ENCODE results near the gene NUCB1.

Gene NUCB1

DNA sequence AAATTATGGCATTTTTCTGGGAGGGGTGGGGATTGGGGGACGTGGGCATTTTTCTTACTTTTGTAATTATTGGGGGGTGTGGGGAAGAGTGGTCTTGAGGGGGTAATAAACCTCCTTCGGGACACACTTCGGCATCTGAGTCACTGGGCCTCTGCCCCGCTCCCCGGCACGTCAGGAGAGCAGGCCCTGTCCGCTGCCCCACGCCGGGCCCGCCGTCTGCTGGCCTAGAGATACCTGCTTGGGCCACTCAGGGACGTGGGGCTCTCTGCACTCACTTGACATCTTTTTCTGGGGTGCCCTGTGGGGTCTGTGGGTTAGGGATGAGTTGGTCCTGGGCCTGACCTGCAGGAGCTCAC, 61.5 kb downstream of the NUCB1 start:
- DNase-seq (ENCODE audit: low spot score in 2 of 2) = no peak
- in situ Hi-C loops (cut with MboI; ENCODE audit: low sequenced_read_pairs) = loop anchor here (10.0 kb wide), 1 partner anchor 317 kb away; the partner anchor contains the start of gene CA11
- Histone ChIP-seq H3K36me3 (replicated peaks) (peaks cover 15% of the 10 kb centered on the region), H3K9me3 (no peaks in the 10 kb centered on the region), H3K4me1 (peaks cover 16% of the 10 kb centered on the region), H3K27me3 (ENCODE audit: low read depth) (no peaks in the 10 kb centered on the region), H3K4me3 (no peak overlapping the region)

GRCh38 chr19:48962029-48962848, 62.1 kb downstream of the NUCB1 start:
- DNase-seq (ENCODE audit: low spot score in 2 of 2) = peak in 1 of 2 experiments; percentile 37
- Histone ChIP-seq H3K9me3 (no peaks in the 10 kb centered on the region), H3K27me3 (ENCODE audit: low read depth) (no peaks in the 10 kb centered on the region), H3K36me3 (replicated peaks) (peaks cover 20% of the 10 kb centered on the region), H3K4me1 (peaks cover 16% of the 10 kb centered on the region), H3K4me3 (no peak overlapping the region)
- in situ Hi-C loops (cut with MboI; ENCODE audit: low sequenced_read_pairs) = loop anchor here (10.0 kb wide), 1 partner anchor 317 kb away; the partner anchor contains the start of gene CA11

GRCh38 chr19:48962849-48963165, 62.7 kb downstream of the NUCB1 start:
- H3K36me3 ChIP-seq (replicated peaks) = peaks cover 23% of the 10 kb centered on the region
- peaks cover 16% of the 10 kb centered on the region for H3K4me1 ChIP-seq
- no peaks in the 10 kb centered on the region for H3K9me3 ChIP-seq
- H3K4me3 ChIP-seq = no peak overlapping the region
- H3K27me3 ChIP-seq (ENCODE audit: low read depth) = no peaks in the 10 kb centered on the region
- DNase-seq (ENCODE audit: low spot score in 2 of 2) = no peak
- in situ Hi-C loops (cut with MboI; ENCODE audit: low sequenced_read_pairs) = loop anchor here (10.0 kb wide), 1 partner anchor 318 kb away; the partner anchor contains the start of gene CA11

DNA sequence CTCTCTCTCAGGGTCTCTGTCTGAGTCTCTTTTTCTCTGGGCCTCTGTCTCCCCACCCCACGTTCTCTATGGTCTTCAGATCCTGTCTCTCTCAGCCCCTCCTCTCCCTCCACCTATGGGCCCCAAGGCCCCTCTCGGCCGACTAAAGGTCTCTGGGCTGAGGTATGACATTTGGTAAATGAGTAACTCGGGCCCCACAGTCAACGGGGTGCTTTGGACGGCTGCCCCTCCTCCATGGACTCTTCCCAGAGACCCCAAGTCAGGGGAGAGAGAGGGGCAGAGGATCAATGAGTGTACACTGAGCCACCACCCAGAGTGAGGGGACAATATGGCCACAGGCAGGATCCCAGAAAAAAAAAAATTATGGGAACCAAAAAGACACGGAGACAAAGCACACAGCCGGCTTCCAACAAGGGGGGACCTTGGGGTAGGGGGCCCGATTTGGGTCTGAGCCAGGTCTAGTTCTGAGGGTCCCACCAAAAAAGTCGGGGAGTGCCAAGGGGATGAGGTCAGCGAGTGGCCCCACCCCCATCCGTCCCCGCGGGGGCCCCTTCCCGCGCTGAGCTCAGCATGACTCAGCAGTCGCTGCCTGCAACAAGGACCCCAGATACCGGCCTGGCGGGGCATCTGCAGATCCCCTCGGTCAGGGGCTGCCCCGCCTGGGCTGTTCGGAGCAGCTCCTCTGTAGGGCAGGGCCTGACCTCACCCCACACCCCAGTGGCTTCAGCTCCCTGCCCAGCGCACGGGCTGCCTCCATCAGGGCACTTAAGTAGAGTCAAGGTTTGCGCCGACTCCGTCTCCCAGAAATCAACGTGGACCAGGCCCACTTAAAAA, 63.5 kb downstream of the NUCB1 start:
- H3K36me3 ChIP-seq (replicated peaks) = peaks cover 31% of the 10 kb centered on the region
- H3K9me3 ChIP-seq = no peaks in the 10 kb centered on the region
- in situ Hi-C loops (cut with MboI; ENCODE audit: low sequenced_read_pairs) = loop anchor here (10.0 kb wide), 1 partner anchor 319 kb away; the partner anchor contains the start of gene CA11
- H3K27me3 ChIP-seq (ENCODE audit: low read depth) = no peaks in the 10 kb centered on the region
- H3K4me1 ChIP-seq = peaks cover 16% of the 10 kb centered on the region
- H3K4me3 ChIP-seq = no peak overlapping the region
- DNase-seq (ENCODE audit: low spot score in 2 of 2) = peak in 1 of 2 experiments; percentile 53

- in situ Hi-C loops (cut with MboI; ENCODE audit: low sequenced_read_pairs) = loop anchor here (10.0 kb wide), 1 partner anchor 320 kb away; the partner anchor contains the start of gene CA11
These were observed 64.3 kb downstream of the NUCB1 start for GRCh38 chr19:48964205-48965039.

DNA sequence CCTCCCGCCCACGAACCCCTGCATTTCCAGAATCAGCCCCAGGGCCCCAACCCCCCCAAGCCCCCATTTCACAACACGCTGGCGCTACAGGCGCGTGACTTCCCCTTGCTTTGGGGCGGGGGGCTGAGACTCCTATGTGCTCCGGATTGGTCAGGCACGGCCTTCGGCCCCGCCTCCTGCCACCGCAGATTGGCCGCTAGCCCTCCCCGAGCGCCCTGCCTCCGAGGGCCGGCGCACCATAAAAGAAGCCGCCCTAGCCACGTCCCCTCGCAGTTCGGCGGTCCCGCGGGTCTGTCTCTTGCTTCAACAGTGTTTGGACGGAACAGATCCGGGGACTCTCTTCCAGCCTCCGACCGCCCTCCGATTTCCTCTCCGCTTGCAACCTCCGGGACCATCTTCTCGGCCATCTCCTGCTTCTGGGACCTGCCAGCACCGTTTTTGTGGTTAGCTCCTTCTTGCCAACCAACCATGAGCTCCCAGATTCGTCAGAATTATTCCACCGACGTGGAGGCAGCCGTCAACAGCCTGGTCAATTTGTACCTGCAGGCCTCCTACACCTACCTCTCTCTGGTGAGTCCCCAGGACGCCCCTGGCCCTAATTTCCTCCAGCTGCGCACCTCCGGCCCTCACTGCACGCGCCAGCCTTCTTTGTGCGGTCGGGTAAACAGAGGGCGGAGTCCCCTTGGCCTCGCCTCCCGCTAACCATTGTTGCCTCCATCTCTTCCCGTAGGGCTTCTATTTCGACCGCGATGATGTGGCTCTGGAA, 65.1 kb downstream of the NUCB1 start, which contains the start of gene FTL:
FTL (plus strand) TSS at position 270 of the 766 bp plus-strand sequence; CDS start at position 469, 199 bp downstream.
- Histone ChIP-seq H3K27me3 (ENCODE audit: low read depth) (no peaks in the 10 kb centered on the region), H3K4me1 (peaks cover 16% of the 10 kb centered on the region), H3K4me3 (peak within 1 kb of the TSS; percentile 91), H3K36me3 (replicated peaks) (peaks cover 47% of the 10 kb centered on the region), H3K9me3 (no peaks in the 10 kb centered on the region)
- peak; percentile 94 to 96 for DNase-seq (ENCODE audit: low spot score in 2 of 2)
- in situ Hi-C loops (cut with MboI; ENCODE audit: low sequenced_read_pairs) = loop anchor here (10.0 kb wide), 1 partner anchor 320 kb away; the partner anchor contains the start of gene CA11

More at GRCh38 chr19:48964205-48965039, 64.3 kb downstream of the NUCB1 start:
- peak overlapping the region; percentile 91 for H3K4me3 ChIP-seq
- no peak for DNase-seq (ENCODE audit: low spot score in 2 of 2)
- H3K36me3 ChIP-seq (replicated peaks) = peaks cover 39% of the 10 kb centered on the region
- H3K9me3 ChIP-seq = no peaks in the 10 kb centered on the region
- no peaks in the 10 kb centered on the region for H3K27me3 ChIP-seq (ENCODE audit: low read depth)
- H3K4me1 ChIP-seq = peaks cover 16% of the 10 kb centered on the region

GRCh38 chr19:48965806-48966540, 65.9 kb downstream of the NUCB1 start:
- Histone ChIP-seq H3K36me3 (replicated peaks) (peaks cover 55% of the 10 kb centered on the region), H3K4me1 (peaks cover 16% of the 10 kb centered on the region), H3K27me3 (ENCODE audit: low read depth) (no peaks in the 10 kb centered on the region), H3K4me3 (peak overlapping the region; percentile 91), H3K9me3 (no peaks in the 10 kb centered on the region)
- peak; percentile 84 to 93 for DNase-seq (ENCODE audit: low spot score in 2 of 2)
- in situ Hi-C loops (cut with MboI; ENCODE audit: low sequenced_read_pairs) = loop anchor here (10.0 kb wide), 1 partner anchor 321 kb away; the partner anchor contains the start of gene CA11

- Histone ChIP-seq H3K27me3 (ENCODE audit: low read depth) (no peaks in the 10 kb centered on the region), H3K36me3 (replicated peaks) (peaks cover 57% of the 10 kb centered on the region), H3K4me1 (peaks cover 16% of the 10 kb centered on the region), H3K9me3 (no peaks in the 10 kb centered on the region), H3K4me3 (peak overlapping the region; percentile 91)
- in situ Hi-C loops (cut with MboI; ENCODE audit: low sequenced_read_pairs) = loop anchor here (10.0 kb wide), 1 partner anchor 322 kb away; the partner anchor contains the start of gene CA11
- DNase-seq (ENCODE audit: low spot score in 2 of 2) = no peak
These were observed 66.6 kb downstream of the NUCB1 start for GRCh38 chr19:48966541-48967345.

DNA sequence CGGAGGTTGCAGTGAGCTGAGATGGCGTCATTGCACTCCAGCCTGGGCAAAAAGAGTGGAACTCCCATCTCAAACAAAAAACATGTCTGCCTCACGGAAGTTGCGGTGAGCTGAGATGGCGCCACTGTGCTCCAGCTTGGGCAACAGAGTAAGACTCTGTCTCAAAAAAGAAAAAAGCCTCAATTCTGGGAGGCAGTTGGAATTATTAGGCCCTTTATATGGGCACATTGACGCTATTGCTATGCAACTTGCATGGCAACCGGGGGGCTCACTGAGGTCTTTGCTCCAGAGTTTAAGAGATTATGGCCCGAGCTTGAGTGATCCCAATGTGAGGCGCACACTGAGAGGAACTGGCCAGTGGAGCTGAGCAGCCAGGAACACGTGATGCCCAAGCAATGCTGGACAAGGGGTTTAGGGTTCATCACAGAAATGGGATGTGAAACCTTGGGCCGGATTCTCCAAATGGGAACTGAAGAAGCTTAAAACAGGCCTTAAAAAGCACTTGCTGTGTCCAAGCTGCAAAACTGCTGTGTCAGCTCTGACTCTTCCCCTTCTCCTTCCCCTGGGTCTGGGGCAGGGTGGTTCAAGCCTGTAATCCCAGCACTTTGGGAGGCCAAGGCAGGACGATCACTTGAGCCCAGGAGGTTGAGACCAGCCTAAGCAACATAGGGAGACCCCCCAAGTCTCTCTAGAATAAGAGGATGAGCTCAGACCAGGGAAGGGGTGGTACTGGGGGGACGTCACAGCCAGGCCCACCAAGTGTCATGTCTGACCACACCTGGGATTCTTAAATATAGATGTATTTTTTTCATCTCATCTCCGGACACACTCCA, 67.5 kb downstream of the NUCB1 start:
- Histone ChIP-seq H3K27me3 (ENCODE audit: low read depth) (no peaks in the 10 kb centered on the region), H3K4me3 (no peak overlapping the region), H3K36me3 (replicated peaks) (peaks cover 59% of the 10 kb centered on the region), H3K4me1 (peaks cover 16% of the 10 kb centered on the region), H3K9me3 (no peaks in the 10 kb centered on the region)
- in situ Hi-C loops (cut with MboI; ENCODE audit: low sequenced_read_pairs) = loop anchor here (10.0 kb wide), 1 partner anchor 323 kb away; the partner anchor contains the start of gene CA11
- DNase-seq (ENCODE audit: low spot score in 2 of 2) = no peak

DNA sequence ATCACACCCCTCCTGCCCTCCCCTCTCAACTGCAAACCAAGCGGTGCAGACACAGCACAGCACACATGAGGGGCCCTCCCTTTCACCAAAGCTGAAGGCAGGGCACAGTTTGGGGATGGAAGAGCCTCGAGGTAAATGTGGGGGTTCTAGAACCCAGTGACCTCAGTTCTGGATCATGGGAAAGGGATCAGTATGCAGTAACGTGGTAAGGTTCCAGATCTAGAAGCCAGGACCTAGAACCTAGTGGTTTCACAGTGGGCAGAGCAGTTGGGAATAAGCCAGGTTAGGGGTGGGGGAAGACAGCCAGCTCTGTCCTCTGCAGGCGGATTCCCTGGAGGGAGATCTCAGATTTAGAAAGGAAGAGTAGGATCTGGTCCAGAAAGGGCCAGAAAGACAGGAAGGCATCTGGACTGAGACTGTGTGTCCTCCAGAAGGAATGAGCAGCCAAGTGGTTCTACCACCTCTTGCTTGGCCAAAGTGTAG, 68.1 kb downstream of the NUCB1 start:
- H3K9me3 ChIP-seq = no peaks in the 10 kb centered on the region
- peaks cover 64% of the 10 kb centered on the region for H3K36me3 ChIP-seq (replicated peaks)
- H3K27me3 ChIP-seq (ENCODE audit: low read depth) = no peaks in the 10 kb centered on the region
- in situ Hi-C loops (cut with MboI; ENCODE audit: low sequenced_read_pairs) = loop anchor here (10.0 kb wide), 1 partner anchor 323 kb away; the partner anchor contains the start of gene CA11
- no peak overlapping the region for H3K4me3 ChIP-seq
- H3K4me1 ChIP-seq = peaks cover 16% of the 10 kb centered on the region
- no peak for DNase-seq (ENCODE audit: low spot score in 2 of 2)
